Left ventricle myocardium inferior (tissue), 1 donor: ENCODE data around the gene SDHAF1. TPM values are rescaled to one million over a fixed set of nuclear protein-coding genes. Genes with fewer than 3 reads are reported as not detected.
A peak's percentile ranks its signal among the peaks of the same experiment; 100 is the strongest.

Source experiments
- DNase-seq: peaks from one replicate; pipeline ENCODE4 v3.0.0-alpha.2; 2020
- H3K27ac ChIP-seq: fragments of 200-600 bp; replicated peaks from 2 replicates; pipeline ENCODE4 v1.8.0; 2021
- H3K27me3 ChIP-seq: fragments of 200-600 bp; 2 replicates; pipeline ENCODE4 v1.8.0; 2021; ENCODE audit warnings: low read depth
- H3K36me3 ChIP-seq: fragments of 200-600 bp; 2 replicates; pipeline ENCODE4 v1.8.0; 2021
- H3K4me1 ChIP-seq: fragments of 200-600 bp; 2 replicates; pipeline ENCODE4 v1.8.0; 2021
- H3K4me3 ChIP-seq: fragments of 200-600 bp; 2 replicates; pipeline ENCODE4 v1.8.0; 2021; ENCODE audit warnings: mild to moderate bottlenecking, moderate library complexity
- H3K9me3 ChIP-seq: fragments of 200-600 bp; replicated peaks from 2 replicates; pipeline ENCODE4 v1.8.0; 2021
- CTCF ChIP-seq: fragments of 200-600 bp; IDR thresholded peaks from 2 replicates; pipeline ENCODE4 v1.8.0; 2021; ENCODE audit warnings: antibody characterized with exemption, mild to moderate bottlenecking, borderline replicate concordance
- intact Hi-C: fragments of 100-400 bp; cut with micrococcal nuclease; formaldehyde crosslinking; loops from one replicate; pipeline ENCODE4 v1.11.0; 2022
- total RNA-seq: library from RNA; stranded (reverse); fragmentation: NEBNext Ultra II Directional; extraction: Animal tissue kit (Norgen Biotek cat#: 25700); gene quantifications from one replicate; pipeline ENCODE4 v1.2.1, GENCODE V29; 2021
- donor health status: DM: no; HTN: yes; CAD: no; lungs with severe emphysema.

Gene SDHAF1
- total RNA-seq, 1 donor from 2014 or later = 10.3 TPM

- H3K27ac ChIP-seq = no peak overlapping the region
- no peak for DNase-seq
- intact Hi-C loops = no loop called here
- H3K27me3 ChIP-seq = peaks cover 88% of the 10 kb centered on the region
- no peak for TF ChIP-seq CTCF
- H3K36me3 ChIP-seq = no peaks in the 10 kb centered on the region
- H3K4me3 ChIP-seq = peak overlapping the region; percentile 44
- peaks cover 8% of the 10 kb centered on the region for H3K9me3 ChIP-seq
- H3K4me1 ChIP-seq = peaks cover 11% of the 10 kb centered on the region
Measured at GRCh38 chr19:35958660-35959039, 36.3 kb upstream of the SDHAF1 start.

GRCh38 chr19:35959040-35959967 lies 35.7 kb upstream of the SDHAF1 start:
- peak; percentile 51 for DNase-seq
- no peaks in the 10 kb centered on the region for H3K36me3 ChIP-seq
- intact Hi-C loops = no loop called here
- H3K4me1 ChIP-seq = peaks cover 11% of the 10 kb centered on the region
- peaks cover 90% of the 10 kb centered on the region for H3K27me3 ChIP-seq
- peak overlapping the region; percentile 44 for H3K4me3 ChIP-seq
- peaks cover 8% of the 10 kb centered on the region for H3K9me3 ChIP-seq
- no peak overlapping the region for H3K27ac ChIP-seq
- TF ChIP-seq CTCF = peak; percentile 38

- Histone ChIP-seq H3K27me3 (peaks cover 96% of the 10 kb centered on the region), H3K36me3 (no peaks in the 10 kb centered on the region), H3K4me1 (peaks cover 11% of the 10 kb centered on the region), H3K4me3 (no peak overlapping the region), H3K27ac (no peak overlapping the region), H3K9me3 (peaks cover 8% of the 10 kb centered on the region)
- intact Hi-C loops = no loop called here
- no peak for TF ChIP-seq CTCF
- no peak for DNase-seq
Measured at GRCh38 chr19:35959968-35960320, 35.0 kb upstream of the SDHAF1 start.

- no peaks in the 10 kb centered on the region for H3K36me3 ChIP-seq
- intact Hi-C loops = no loop called here
- TF ChIP-seq CTCF = no peak
- peaks cover 93% of the 10 kb centered on the region for H3K27me3 ChIP-seq
- H3K4me1 ChIP-seq = peaks cover 11% of the 10 kb centered on the region
- no peak for DNase-seq
- no peak overlapping the region for H3K4me3 ChIP-seq
- no peak overlapping the region for H3K27ac ChIP-seq
- peaks cover 8% of the 10 kb centered on the region for H3K9me3 ChIP-seq
Measured at GRCh38 chr19:35960432-35960972, 34.5 kb upstream of the SDHAF1 start.

GRCh38 chr19:35963514-35963913 lies 31.5 kb upstream of the SDHAF1 start:
- no peaks in the 10 kb centered on the region for H3K36me3 ChIP-seq
- no peaks in the 10 kb centered on the region for H3K9me3 ChIP-seq
- no peak for TF ChIP-seq CTCF
- intact Hi-C loops = no loop called here
- H3K4me3 ChIP-seq = no peak overlapping the region
- no peak for DNase-seq
- no peak overlapping the region for H3K27ac ChIP-seq
- peaks cover 80% of the 10 kb centered on the region for H3K27me3 ChIP-seq
- H3K4me1 ChIP-seq = peaks cover 11% of the 10 kb centered on the region
